Epithelial cell of prostate (primary cell): ENCODE results near the gene P2RX6.
"Not testable (repeated sequence)": the region's sequence is repeated elsewhere in the genome, so short reads cannot be mapped to it uniquely, and the experiment has no call there.

Experiments used
- DNase-seq: peaks from one replicate; pipeline ENCODE4 v3.0.0-alpha.2; 2011; ENCODE audit warnings: low read depth, low spot score
- H3K27ac ChIP-seq: fragments of 450-650 bp; 2 replicates; pipeline ENCODE4 v1.5.1; 2017; ENCODE audit warnings: mild to moderate bottlenecking

The P2RX6 gene

GRCh38 chr22:21030032-21030431 lies 15.1 kb downstream of the P2RX6 start:
- no peak overlapping the region for H3K27ac ChIP-seq
- no peak for DNase-seq

GRCh38 chr22:21030621-21031544 lies 15.9 kb downstream of the P2RX6 start:
- no peak for DNase-seq
- no peak overlapping the region for H3K27ac ChIP-seq

- no peak for DNase-seq
- H3K27ac ChIP-seq: no peak overlapping the region
These were observed 16.6 kb downstream of the P2RX6 start for GRCh38 chr22:21031545-21032036.

- H3K27ac ChIP-seq: no peak within 1 kb of the TSS
- no peak for DNase-seq
These were observed 17.3 kb downstream of the P2RX6 start, which contains the start of gene SLC7A4 for GRCh38 chr22:21032037-21032867. Gene SLC7A4, minus strand, starts transcription at chr22:21032561. Its CDS starts 749 bp downstream, at chr22:21031812.

GRCh38 chr22:21032868-21033688 lies 18.1 kb downstream of the P2RX6 start:
- no peak for DNase-seq
- no peak overlapping the region for H3K27ac ChIP-seq

GRCh38 chr22:21033895-21034294 lies 18.9 kb downstream of the P2RX6 start:
- H3K27ac ChIP-seq: no peak overlapping the region
- no peak for DNase-seq

GRCh38 chr22:21034989-21035388 lies 20.0 kb downstream of the P2RX6 start:
- no peak overlapping the region for H3K27ac ChIP-seq
- no peak for DNase-seq

GRCh38 chr22:21038405-21038804 lies 23.4 kb downstream of the P2RX6 start:
- DNase-seq: no peak
- peak overlapping the region; percentile 53 for H3K27ac ChIP-seq

- not testable (repeated sequence) for DNase-seq, H3K27ac ChIP-seq
These were observed 24.2 kb downstream of the P2RX6 start for GRCh38 chr22:21039158-21039557.

GRCh38 chr22:21041937-21042336 lies 27.0 kb downstream of the P2RX6 start:
- H3K27ac ChIP-seq: peak overlapping the region; percentile 7
- no peak for DNase-seq

- H3K27ac ChIP-seq: peak overlapping the region; percentile 22
- DNase-seq: no peak
These were observed 28.3 kb downstream of the P2RX6 start for GRCh38 chr22:21042978-21043859.

- H3K27ac ChIP-seq: peak overlapping the region; percentile 22
- no peak for DNase-seq
These were observed 29.0 kb downstream of the P2RX6 start for GRCh38 chr22:21043860-21044535.

- no peak for DNase-seq
- no peak overlapping the region for H3K27ac ChIP-seq
These were observed 30.1 kb downstream of the P2RX6 start for GRCh38 chr22:21044931-21045584.

GRCh38 chr22:21045585-21046294 lies 30.8 kb downstream of the P2RX6 start, which contains the start of gene LRRC74B:
Gene LRRC74B, plus strand, starts transcription at chr22:21045946. Its CDS starts 41 bp downstream, at chr22:21045987.
- no peak within 1 kb of the TSS for H3K27ac ChIP-seq
- DNase-seq: peak; percentile 46

- no peak overlapping the region for H3K27ac ChIP-seq
- no peak for DNase-seq
These were observed 32.2 kb downstream of the P2RX6 start for GRCh38 chr22:21047035-21047661.

GRCh38 chr22:21047730-21048129 lies 32.8 kb downstream of the P2RX6 start:
- no peak for DNase-seq
- no peak overlapping the region for H3K27ac ChIP-seq

- DNase-seq, H3K27ac ChIP-seq: not testable (repeated sequence)
These were observed 33.5 kb downstream of the P2RX6 start for GRCh38 chr22:21048448-21048847.
